Mesendoderm (in vitro differentiated cells): ENCODE data around the gene FOXP3.

Experiments used
- DNase-seq: peaks from one replicate; pipeline ENCODE4 v3.0.0; 2013
- H2AK5ac ChIP-seq: 2 replicates; pipeline ENCODE4 v1.6.1; 2013; ENCODE audit warnings: low read length, inconsistent platforms
- H2BK120ac ChIP-seq: 2 replicates; pipeline ENCODE4 v1.6.1; 2013; ENCODE audit warnings: low read depth, mild to moderate bottlenecking, low read length, moderate library complexity, mixed read lengths
- H2BK15ac ChIP-seq: replicated peaks from 2 replicates; pipeline ENCODE4 v1.6.1; 2013; ENCODE audit warnings: low read depth, mild to moderate bottlenecking, moderate library complexity
- H2BK5ac ChIP-seq: 2 replicates; pipeline ENCODE4 v1.6.1; 2013; ENCODE audit warnings: low read length, inconsistent platforms
- H3K18ac ChIP-seq: 2 replicates; pipeline ENCODE4 v1.6.1; 2013; ENCODE audit warnings: mild to moderate bottlenecking, low read length, mixed read lengths
- H3K23ac ChIP-seq: one replicate; pipeline ENCODE4 v1.6.1; 2013; ENCODE audit warnings: low read length
- H3K27ac ChIP-seq: 2 replicates; pipeline ENCODE4 v1.5.1; 2013; ENCODE audit warnings: low read depth, mild to moderate bottlenecking, inconsistent platforms, low read length, moderate library complexity
- H3K27me3 ChIP-seq: 2 replicates; pipeline ENCODE4 v1.6.1; 2013; ENCODE audit warnings: low read length, control low read depth, mild to moderate bottlenecking, inconsistent platforms; ENCODE audit not compliant: insufficient read depth, poor library complexity
- H3K36me3 ChIP-seq: 2 replicates; pipeline ENCODE4 v1.6.1; 2013; ENCODE audit warnings: low read length, inconsistent platforms; ENCODE audit not compliant: control insufficient read depth, insufficient read depth
- H3K4ac ChIP-seq: one replicate; pipeline ENCODE4 v1.6.1; 2013; ENCODE audit warnings: low read depth, mild to moderate bottlenecking, low read length, moderate library complexity
- H3K4me1 ChIP-seq: 2 replicates; pipeline ENCODE4 v1.6.1; 2013; ENCODE audit warnings: low read depth, low read length, inconsistent platforms; ENCODE audit not compliant: control insufficient read depth
- H3K4me2 ChIP-seq: 2 replicates; pipeline ENCODE4 v1.6.1; 2013; ENCODE audit warnings: low read length
- H3K4me3 ChIP-seq: 2 replicates; pipeline ENCODE4 v1.5.1; 2013; ENCODE audit warnings: mild to moderate bottlenecking, low read length
- H3K56ac ChIP-seq: one replicate; pipeline ENCODE4 v1.6.1; 2013; ENCODE audit warnings: low read length
- H3K79me1 ChIP-seq: 2 replicates; pipeline ENCODE4 v1.6.1; 2013; ENCODE audit warnings: low read length, inconsistent platforms
- H3K79me2 ChIP-seq: 2 replicates; pipeline ENCODE4 v1.6.1; 2013; ENCODE audit warnings: mild to moderate bottlenecking, low read length; ENCODE audit not compliant: control insufficient read depth, insufficient read depth
- H3K9ac ChIP-seq: 2 replicates; pipeline ENCODE4 v1.6.1; 2013; ENCODE audit warnings: low read length, inconsistent platforms
- H4K5ac ChIP-seq: one replicate; pipeline ENCODE4 v1.6.1; 2013; ENCODE audit warnings: low read length
- H4K8ac ChIP-seq: one replicate; pipeline ENCODE4 v1.6.1; 2013; ENCODE audit warnings: low read depth, mild to moderate bottlenecking, control low read depth, low read length, moderate library complexity
- WGBS: extraction: QIAGEN DNeasy Blood & Tissue Kit; methylation state at CpG from one replicate; pipeline ENCODE4 v1.1.7; 2013; ENCODE audit warnings: low lambda C conversion rate, missing lambda C conversion rate; ENCODE audit not compliant: insufficient coverage; ENCODE audit errors: extremely low coverage; 5-methylcytosine and 5-hydroxymethylcytosine counted together

Gene FOXP3

DNA sequence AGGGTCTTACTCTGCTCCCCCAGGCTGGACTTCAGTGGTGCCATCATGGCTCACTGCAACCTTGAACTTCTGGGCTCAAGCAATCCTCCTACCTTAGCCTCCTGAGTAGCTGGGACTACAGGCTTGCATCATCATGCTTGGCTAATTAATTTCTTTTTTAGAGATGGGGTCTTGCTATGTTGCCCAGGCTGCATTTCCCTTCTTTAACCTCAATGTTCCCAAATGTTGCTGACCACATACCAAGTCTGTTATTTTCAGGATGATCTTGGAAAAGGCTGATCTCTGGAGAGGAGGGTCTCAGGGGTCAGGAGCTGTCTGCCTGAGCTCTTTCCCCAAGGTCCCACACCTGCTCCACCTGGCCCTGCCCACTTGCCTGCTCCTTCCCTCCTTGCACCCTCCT is 44.4 kb downstream of the FOXP3 start:
- no peak overlapping the region for H2BK120ac ChIP-seq
- no peaks in the 10 kb centered on the region for H3K4me1 ChIP-seq
- no peak overlapping the region for H2BK15ac ChIP-seq
- no peak overlapping the region for H3K18ac ChIP-seq
- no peak overlapping the region for H3K4ac ChIP-seq
- H3K4me2 ChIP-seq, result no peak overlapping the region
- no peaks in the 10 kb centered on the region for H3K36me3 ChIP-seq
- no peak overlapping the region for H3K56ac ChIP-seq
- H3K27ac ChIP-seq, result no peak overlapping the region
- H3K79me2 ChIP-seq, result no peaks in the 10 kb centered on the region
- H3K23ac ChIP-seq, result no peak overlapping the region
- no peak overlapping the region for H3K9ac ChIP-seq
- DNase-seq, result no peak
- H4K8ac ChIP-seq, result no peak overlapping the region
- H4K5ac ChIP-seq, result no peak overlapping the region
- H3K4me3 ChIP-seq, result no peak overlapping the region
- no peak overlapping the region for H2AK5ac ChIP-seq
- no peak overlapping the region for H2BK5ac ChIP-seq
- H3K27me3 ChIP-seq, result no peaks in the 10 kb centered on the region
- H3K79me1 ChIP-seq, result no peaks in the 10 kb centered on the region

DNA sequence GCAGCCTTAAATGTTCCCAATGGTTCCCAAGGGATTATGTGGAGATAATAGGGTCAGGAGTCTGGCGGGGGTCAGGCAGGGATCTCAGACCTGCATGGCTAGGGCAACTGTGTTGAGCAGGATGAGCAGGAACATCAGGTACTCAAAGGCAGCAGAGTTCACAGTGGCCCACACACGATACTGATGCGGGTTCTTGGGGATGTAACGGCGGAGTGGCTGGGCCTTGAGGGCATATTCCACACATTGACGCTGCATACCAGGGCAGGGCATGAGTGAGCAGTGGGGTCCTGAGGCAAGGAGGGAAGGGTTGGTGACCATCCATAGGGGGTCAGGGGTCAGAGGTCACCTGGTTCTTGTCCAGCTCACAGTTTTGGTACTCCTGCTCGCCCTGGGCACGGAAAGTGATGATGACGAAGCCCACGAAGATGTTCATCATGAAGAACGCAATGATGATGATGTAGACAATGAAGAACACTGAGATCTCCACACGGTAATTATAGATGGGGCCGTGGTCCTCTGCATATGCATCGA is 49.4 kb downstream of the FOXP3 start:
- no peak overlapping the region for H2BK15ac ChIP-seq
- no peaks in the 10 kb centered on the region for H3K79me2 ChIP-seq
- no peak for DNase-seq
- H3K9ac ChIP-seq, result no peak overlapping the region
- no CpG with 5 or more reads among the region's 14 CpGs for WGBS
- no peaks in the 10 kb centered on the region for H3K4me1 ChIP-seq
- no peaks in the 10 kb centered on the region for H3K79me1 ChIP-seq
- H3K4me3 ChIP-seq, result no peak overlapping the region
- no peak overlapping the region for H3K18ac ChIP-seq
- no peak overlapping the region for H3K23ac ChIP-seq
- no peaks in the 10 kb centered on the region for H3K27me3 ChIP-seq
- no peak overlapping the region for H3K27ac ChIP-seq
- no peaks in the 10 kb centered on the region for H3K36me3 ChIP-seq
- H3K56ac ChIP-seq, result no peak overlapping the region
- H3K4me2 ChIP-seq, result no peak overlapping the region
- no peak overlapping the region for H4K8ac ChIP-seq
- no peak overlapping the region for H2BK120ac ChIP-seq
- H2AK5ac ChIP-seq, result no peak overlapping the region
- H4K5ac ChIP-seq, result no peak overlapping the region
- H3K4ac ChIP-seq, result no peak overlapping the region
- no peak overlapping the region for H2BK5ac ChIP-seq

DNA sequence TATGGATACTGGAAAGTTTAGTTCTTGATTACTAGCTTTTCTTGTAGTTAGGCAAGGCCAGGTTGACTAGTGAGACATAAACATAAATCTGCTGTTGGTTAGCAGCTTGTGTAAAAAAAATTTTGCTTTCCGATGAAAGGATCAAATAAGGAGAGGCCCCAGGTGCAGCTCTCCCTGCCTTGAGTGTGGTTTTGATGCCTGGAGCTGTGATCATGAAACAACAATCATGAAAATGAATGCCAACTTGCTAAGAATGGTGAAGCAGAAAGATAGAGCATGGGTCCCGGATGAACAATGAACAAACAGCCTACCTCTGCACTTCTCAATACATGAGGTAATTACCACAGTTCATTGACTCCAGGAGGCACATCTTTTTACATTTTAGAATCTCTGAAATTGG is 50.1 kb downstream of the FOXP3 start:
- Histone ChIP-seq H3K4me2 (no peak overlapping the region), H3K9ac (no peak overlapping the region), H2BK5ac (no peak overlapping the region), H4K5ac (no peak overlapping the region), H3K4me1 (no peaks in the 10 kb centered on the region), H3K79me1 (no peaks in the 10 kb centered on the region), H3K18ac (no peak overlapping the region), H4K8ac (no peak overlapping the region), H3K23ac (no peak overlapping the region), H3K4ac (no peak overlapping the region), H3K4me3 (no peak overlapping the region), H2BK15ac (no peak overlapping the region), H3K36me3 (no peaks in the 10 kb centered on the region), H3K56ac (no peak overlapping the region), H2AK5ac (no peak overlapping the region), H3K79me2 (no peaks in the 10 kb centered on the region), H3K27ac (no peak overlapping the region), H3K27me3 (no peaks in the 10 kb centered on the region), H2BK120ac (no peak overlapping the region)
- DNase-seq, result no peak
- no CpG with 5 or more reads among the region's 2 CpGs for WGBS

DNA sequence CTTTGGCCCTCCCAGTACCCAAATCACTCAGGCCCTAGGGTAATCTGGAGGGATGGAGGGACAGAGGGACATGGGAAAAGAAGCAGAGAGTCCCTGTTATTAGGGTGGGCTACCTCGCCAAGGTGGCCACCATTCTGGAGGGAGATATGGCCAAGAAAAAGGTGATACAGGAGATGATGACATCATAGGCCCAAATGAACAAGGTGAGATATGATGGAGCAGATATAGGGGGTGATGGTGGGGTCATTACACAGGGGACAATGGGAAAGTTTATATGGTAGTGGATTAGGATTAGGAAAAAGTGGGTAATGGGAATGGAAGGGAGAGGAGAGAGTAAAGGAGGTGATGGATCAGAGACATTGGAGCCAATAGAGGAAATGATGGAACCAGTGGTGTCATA is 51.6 kb downstream of the FOXP3 start:
- H3K56ac ChIP-seq, result no peak overlapping the region
- H3K27ac ChIP-seq, result no peak overlapping the region
- no peak overlapping the region for H4K5ac ChIP-seq
- no peaks in the 10 kb centered on the region for H3K79me2 ChIP-seq
- no peak overlapping the region for H4K8ac ChIP-seq
- H2BK15ac ChIP-seq, result no peak overlapping the region
- no peak for DNase-seq
- no peak overlapping the region for H2BK5ac ChIP-seq
- no peak overlapping the region for H2BK120ac ChIP-seq
- H3K4me2 ChIP-seq, result no peak overlapping the region
- H3K4ac ChIP-seq, result no peak overlapping the region
- H3K18ac ChIP-seq, result no peak overlapping the region
- no peaks in the 10 kb centered on the region for H3K27me3 ChIP-seq
- no peaks in the 10 kb centered on the region for H3K79me1 ChIP-seq
- H3K4me3 ChIP-seq, result no peak overlapping the region
- no CpG with 5 or more reads among the region's 1 CpG for WGBS
- H3K4me1 ChIP-seq, result no peaks in the 10 kb centered on the region
- no peaks in the 10 kb centered on the region for H3K36me3 ChIP-seq
- no peak overlapping the region for H2AK5ac ChIP-seq
- H3K23ac ChIP-seq, result no peak overlapping the region
- no peak overlapping the region for H3K9ac ChIP-seq

DNA sequence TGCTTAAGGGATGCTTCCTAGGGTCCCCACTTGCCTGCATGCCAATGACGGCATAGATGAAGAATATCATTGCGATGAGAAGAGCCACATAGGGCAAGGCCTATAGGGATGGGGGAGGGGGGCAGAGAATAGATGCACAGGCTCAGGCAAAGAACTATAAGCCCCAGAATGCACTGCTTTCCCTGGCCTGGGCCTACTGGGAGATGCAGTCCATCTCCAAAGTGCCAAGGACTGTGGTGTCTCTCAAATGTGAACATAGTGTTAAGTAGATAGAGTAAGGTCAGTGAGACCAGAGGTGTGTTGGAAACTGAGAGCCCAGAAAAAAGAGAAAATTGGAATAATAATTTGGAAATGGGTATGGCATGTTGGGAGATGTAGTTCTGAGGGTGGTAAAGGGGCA is 52.3 kb downstream of the FOXP3 start:
- H2AK5ac ChIP-seq, result no peak overlapping the region
- H3K4me1 ChIP-seq, result no peaks in the 10 kb centered on the region
- H3K18ac ChIP-seq, result no peak overlapping the region
- no peaks in the 10 kb centered on the region for H3K36me3 ChIP-seq
- no peak overlapping the region for H3K27ac ChIP-seq
- H3K4ac ChIP-seq, result no peak overlapping the region
- no peak for DNase-seq
- no peaks in the 10 kb centered on the region for H3K79me1 ChIP-seq
- H4K5ac ChIP-seq, result no peak overlapping the region
- H4K8ac ChIP-seq, result no peak overlapping the region
- no peak overlapping the region for H3K23ac ChIP-seq
- H2BK120ac ChIP-seq, result no peak overlapping the region
- H3K79me2 ChIP-seq, result no peaks in the 10 kb centered on the region
- H2BK5ac ChIP-seq, result no peak overlapping the region
- H3K9ac ChIP-seq, result no peak overlapping the region
- no CpG with 5 or more reads among the region's 2 CpGs for WGBS
- H3K27me3 ChIP-seq, result no peaks in the 10 kb centered on the region
- no peak overlapping the region for H2BK15ac ChIP-seq
- no peak overlapping the region for H3K4me3 ChIP-seq
- no peak overlapping the region for H3K56ac ChIP-seq
- H3K4me2 ChIP-seq, result no peak overlapping the region

DNA sequence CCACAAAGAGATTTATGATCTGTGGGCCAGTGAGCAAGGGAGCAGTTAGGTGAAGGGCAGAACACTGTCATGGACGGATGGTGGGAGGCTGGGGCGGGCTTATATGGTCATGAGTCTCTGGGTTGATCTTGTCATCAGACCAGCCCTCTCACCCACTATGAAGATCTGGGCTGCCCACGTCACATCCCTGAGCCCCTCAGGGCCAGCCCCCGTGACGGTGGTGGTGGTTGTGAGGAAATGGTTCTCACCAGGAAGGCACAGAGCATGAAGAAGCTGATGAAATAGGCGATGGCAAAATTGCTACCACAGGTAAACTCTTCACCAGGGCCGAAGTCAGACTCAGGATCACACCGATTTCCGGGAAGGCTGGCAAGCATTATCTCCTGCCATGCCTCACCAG is 53.4 kb downstream of the FOXP3 start:
- Histone ChIP-seq H3K27ac (no peak overlapping the region), H3K9ac (no peak overlapping the region), H3K56ac (no peak overlapping the region), H2BK15ac (no peak overlapping the region), H3K18ac (no peak overlapping the region), H3K4me3 (no peak overlapping the region), H2AK5ac (no peak overlapping the region), H3K27me3 (no peaks in the 10 kb centered on the region), H3K36me3 (no peaks in the 10 kb centered on the region), H3K23ac (no peak overlapping the region), H3K79me2 (no peaks in the 10 kb centered on the region), H2BK120ac (no peak overlapping the region), H3K4me1 (no peaks in the 10 kb centered on the region), H3K4me2 (no peak overlapping the region), H4K8ac (no peak overlapping the region), H2BK5ac (no peak overlapping the region), H3K79me1 (no peaks in the 10 kb centered on the region), H3K4ac (no peak overlapping the region), H4K5ac (no peak overlapping the region)
- no peak for DNase-seq
- WGBS, result no CpG with 5 or more reads among the region's 9 CpGs
